ENCODE data around the gene CHGA. TPM values are rescaled to one million over a fixed set of nuclear protein-coding genes. Genes with fewer than 3 reads are reported as not detected.

CHGA gene
- polyA plus RNA-seq, 1 experiment, result not detected

DNA sequence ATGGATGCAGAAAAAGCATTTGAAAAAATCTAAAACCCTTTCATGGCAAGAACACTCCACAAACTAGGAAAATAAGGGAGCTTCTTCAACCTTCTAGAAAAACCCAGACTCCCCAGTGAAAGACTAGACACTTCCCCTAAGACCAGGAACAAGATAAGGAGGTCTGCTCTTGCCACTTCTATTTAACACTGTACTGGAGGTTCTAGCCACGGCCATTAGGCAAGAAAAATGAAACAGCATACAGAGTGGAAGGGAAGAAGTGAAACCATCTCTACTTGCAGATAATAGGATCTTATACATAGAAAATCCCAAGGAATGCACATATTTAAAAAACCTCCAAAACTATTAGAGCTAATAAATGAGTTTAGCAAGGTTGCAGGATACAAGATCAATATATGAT is 42.3 kb downstream of the CHGA start:
- no peak overlapping the region for H3K27ac ChIP-seq (ENCODE audit: low read depth, low read length)
- no peaks in the 10 kb centered on the region; the same call in 1 of the 2 replicates for H3K9me3 ChIP-seq (ENCODE audit: control insufficient read depth, insufficient read depth, low read length)
- no peak overlapping the region for H3K4me3 ChIP-seq (ENCODE audit: low read depth, low read length)
- ChIA-PET CTCF (interaction anchor here (1.1 to 1.5 kb wide), 2 partner anchors 13 to 146 kb away, joined by 3 to 6 read pairs; no protein-coding TSS in a partner anchor), POLR2A (no interaction called here)
- TF ChIP-seq, protein P1, sequence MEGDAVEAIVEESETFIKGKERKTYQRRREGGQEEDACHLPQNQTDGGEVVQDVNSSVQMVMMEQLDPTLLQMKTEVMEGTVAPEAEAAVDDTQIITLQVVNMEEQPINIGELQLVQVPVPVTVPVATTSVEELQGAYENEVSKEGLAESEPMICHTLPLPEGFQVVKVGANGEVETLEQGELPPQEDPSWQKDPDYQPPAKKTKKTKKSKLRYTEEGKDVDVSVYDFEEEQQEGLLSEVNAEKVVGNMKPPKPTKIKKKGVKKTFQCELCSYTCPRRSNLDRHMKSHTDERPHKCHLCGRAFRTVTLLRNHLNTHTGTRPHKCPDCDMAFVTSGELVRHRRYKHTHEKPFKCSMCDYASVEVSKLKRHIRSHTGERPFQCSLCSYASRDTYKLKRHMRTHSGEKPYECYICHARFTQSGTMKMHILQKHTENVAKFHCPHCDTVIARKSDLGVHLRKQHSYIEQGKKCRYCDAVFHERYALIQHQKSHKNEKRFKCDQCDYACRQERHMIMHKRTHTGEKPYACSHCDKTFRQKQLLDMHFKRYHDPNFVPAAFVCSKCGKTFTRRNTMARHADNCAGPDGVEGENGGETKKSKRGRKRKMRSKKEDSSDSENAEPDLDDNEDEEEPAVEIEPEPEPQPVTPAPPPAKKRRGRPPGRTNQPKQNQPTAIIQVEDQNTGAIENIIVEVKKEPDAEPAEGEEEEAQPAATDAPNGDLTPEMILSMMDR (IDR thresholded peaks at IDR 0.05; ENCODE audit: low read depth, low read length), result no peak
- H3K27me3 ChIP-seq (ENCODE audit: control insufficient read depth, insufficient read depth, low read length), result no peaks in the 10 kb centered on the region
- DNase-seq (ENCODE audit: low read depth, low spot score), result no peak

DNA sequence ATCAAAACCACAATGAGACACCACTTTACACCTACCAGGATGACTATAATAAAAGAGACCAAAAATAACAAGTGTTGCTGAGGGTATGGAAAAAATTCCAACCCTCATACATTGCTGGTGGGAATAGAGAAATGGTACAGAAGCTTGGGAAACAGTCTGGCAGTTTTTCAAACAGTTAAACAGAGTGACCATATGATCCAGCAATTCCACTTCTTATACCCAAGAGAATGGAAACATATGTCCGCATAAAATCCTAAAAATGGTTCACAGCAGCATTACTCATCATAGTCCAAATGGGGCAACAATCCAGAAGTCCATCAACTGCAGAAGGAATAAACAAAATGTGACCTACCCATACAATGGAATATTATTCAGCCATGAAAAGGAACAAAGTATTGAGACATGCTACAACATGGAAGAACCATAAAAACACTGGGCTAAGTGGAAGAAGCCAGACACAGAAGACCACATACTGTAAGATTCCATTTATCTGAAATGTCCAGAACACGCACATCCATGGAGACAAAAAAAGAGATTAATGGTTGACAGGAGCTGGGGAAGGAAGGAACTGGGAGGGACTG is 44.5 kb downstream of the CHGA start:
- CTCF ChIA-PET, result interaction anchor here (1.7 kb wide), 1 partner anchor 145 kb away, joined by 4 read pairs; no protein-coding TSS in a partner anchor
- no peak for DNase-seq (ENCODE audit: low read depth, low spot score)

DNA sequence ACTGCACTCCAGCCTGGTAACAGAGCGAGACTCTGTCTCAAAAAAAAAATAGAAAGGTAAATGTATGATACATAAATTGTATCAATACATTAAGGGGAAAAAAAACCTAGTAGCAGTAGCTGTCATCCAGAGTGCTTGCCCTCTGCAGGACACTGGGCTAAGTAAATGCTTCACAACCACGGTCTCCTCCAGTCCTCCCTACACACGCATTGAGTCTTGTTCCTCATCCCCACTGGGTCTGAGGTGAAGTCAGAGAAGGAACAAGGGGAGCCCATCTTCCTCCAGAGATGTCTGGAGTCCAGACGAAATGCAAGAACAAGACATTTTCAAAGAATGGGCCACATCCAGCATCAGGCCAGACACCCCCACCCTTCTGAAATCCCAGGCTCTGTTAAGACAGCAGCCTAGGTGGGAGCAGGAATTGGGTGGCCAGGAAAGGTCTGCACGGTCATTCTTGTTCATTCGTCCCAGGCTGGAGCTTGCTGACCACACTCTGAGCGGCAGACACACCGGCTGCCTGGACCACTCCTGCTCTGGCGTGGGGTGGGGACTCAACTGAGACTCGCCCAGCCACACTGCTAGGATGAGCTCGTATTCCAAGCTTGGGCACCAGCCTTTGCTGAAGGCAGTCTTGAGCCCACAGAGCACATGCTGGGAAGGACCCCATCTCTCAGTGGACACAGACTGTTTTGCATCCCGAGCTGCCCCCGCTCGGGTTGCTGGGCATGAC is 45.5 kb downstream of the CHGA start:
- TF ChIP-seq, protein P1 (IDR thresholded peaks at IDR 0.05; ENCODE audit: low read depth, low read length), result no peak
- H3K4me3 ChIP-seq (ENCODE audit: low read depth, low read length), result no peak overlapping the region
- peaks cover 6% of the 10 kb centered on the region for H3K9me3 ChIP-seq (ENCODE audit: control insufficient read depth, insufficient read depth, low read length)
- CTCF ChIA-PET, result interaction anchor here (0.8 to 1.0 kb wide), 2 partner anchors 16 to 145 kb away, joined by 3 read pairs; no protein-coding TSS in a partner anchor
- POLR2A ChIA-PET, result interaction anchor here (0.7 kb wide), 1 partner anchor 217 kb away, joined by 6 read pairs; the partner anchor contains the start of gene LYSET
- no peak for DNase-seq (ENCODE audit: low read depth, low spot score)
- no peak overlapping the region for H3K27ac ChIP-seq (ENCODE audit: low read depth, low read length)
- H3K27me3 ChIP-seq (ENCODE audit: control insufficient read depth, insufficient read depth, low read length), result no peaks in the 10 kb centered on the region

More for the DNA sequence above, 44.5 kb downstream of the CHGA start:
- Histone ChIP-seq H3K4me3 (ENCODE audit: low read depth, low read length) (no peak overlapping the region), H3K9me3 (ENCODE audit: control insufficient read depth, insufficient read depth, low read length) (no peaks in the 10 kb centered on the region; the same call in 1 of the 2 replicates), H3K27ac (ENCODE audit: low read depth, low read length) (no peak overlapping the region), H3K27me3 (ENCODE audit: control insufficient read depth, insufficient read depth, low read length) (no peaks in the 10 kb centered on the region)
- POLR2A ChIA-PET, result no interaction called here
- TF ChIP-seq, protein P1 (IDR thresholded peaks at IDR 0.05; ENCODE audit: low read depth, low read length), result no peak

DNA sequence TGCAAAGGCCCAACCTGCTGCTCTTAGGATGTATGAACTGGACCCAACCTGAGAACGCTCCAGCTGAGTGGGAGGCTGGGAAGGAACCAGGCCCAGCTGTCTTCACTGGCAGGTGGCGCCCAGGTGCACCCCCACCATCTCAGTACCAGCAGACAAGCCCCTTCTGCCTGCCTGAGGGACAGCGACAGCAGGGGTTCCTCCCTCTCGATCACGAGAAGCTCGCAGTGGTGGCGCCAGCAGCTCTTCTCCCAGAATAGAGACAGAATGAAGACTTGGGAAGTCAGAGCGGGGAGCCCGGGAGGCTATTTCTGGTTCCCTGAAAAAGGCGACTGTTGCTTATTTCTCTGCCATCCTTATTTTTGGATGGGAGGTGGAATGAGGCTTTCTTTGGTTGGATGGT is 46.5 kb downstream of the CHGA start:
- CTCF ChIA-PET, result interaction anchor here (0.8 to 1.0 kb wide), 2 partner anchors 17 to 144 kb away, joined by 3 read pairs; no protein-coding TSS in a partner anchor
- DNase-seq (ENCODE audit: low read depth, low spot score), result no peak
- Histone ChIP-seq H3K9me3 (ENCODE audit: control insufficient read depth, insufficient read depth, low read length) (peaks cover 14% of the 10 kb centered on the region), H3K4me3 (ENCODE audit: low read depth, low read length) (no peak overlapping the region), H3K27me3 (ENCODE audit: control insufficient read depth, insufficient read depth, low read length) (no peaks in the 10 kb centered on the region), H3K27ac (ENCODE audit: low read depth, low read length) (no peak overlapping the region)
- TF ChIP-seq, protein P1 (IDR thresholded peaks at IDR 0.05; ENCODE audit: low read depth, low read length), result no peak
- POLR2A ChIA-PET, result no interaction called here

DNA sequence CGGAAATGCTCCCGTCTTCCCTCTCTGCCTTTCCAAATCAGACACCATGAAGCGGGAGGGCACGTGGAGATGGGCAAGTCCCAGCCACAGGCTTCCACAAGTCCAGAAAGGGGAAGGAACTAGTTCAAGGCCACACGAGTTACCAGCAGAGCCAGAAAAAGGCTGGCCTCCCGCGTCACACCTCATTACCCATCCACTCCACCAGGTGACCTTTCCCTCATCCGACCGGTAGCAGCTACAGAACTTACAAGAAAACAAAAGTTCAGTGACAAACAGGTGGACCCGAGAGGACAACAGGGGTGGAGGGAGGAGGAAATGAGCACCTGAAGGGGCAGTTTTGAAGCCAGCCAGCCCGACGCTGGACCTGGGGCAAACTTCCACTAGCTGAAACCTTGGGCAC is 46.9 kb downstream of the CHGA start:
- TF ChIP-seq, protein P1 (IDR thresholded peaks at IDR 0.05; ENCODE audit: low read depth, low read length), result no peak
- POLR2A ChIA-PET, result no interaction called here
- CTCF ChIA-PET, result no interaction called here

More for the DNA sequence above, 46.9 kb downstream of the CHGA start:
- Histone ChIP-seq H3K27me3 (ENCODE audit: control insufficient read depth, insufficient read depth, low read length) (no peaks in the 10 kb centered on the region), H3K27ac (ENCODE audit: low read depth, low read length) (no peak overlapping the region), H3K9me3 (ENCODE audit: control insufficient read depth, insufficient read depth, low read length) (peaks cover 14% of the 10 kb centered on the region), H3K4me3 (ENCODE audit: low read depth, low read length) (no peak overlapping the region)
- no peak for DNase-seq (ENCODE audit: low read depth, low spot score)

Data from AG04450 (cell line).